Gastrocnemius medialis (tissue), 4 donors: ENCODE measurements around the gene HDAC4.

Source experiments
- POLR2A ChIP-seq, 2 donors: fragments of 450-650 bp; IDR thresholded peaks; one replicate each; pipeline ENCODE4 v1.6.1; 2017; ENCODE audit warnings: antibody characterized with exemption in 2 of 2, mild to moderate bottlenecking in 2 of 2, moderate library complexity in 2 of 2
- TF ChIP-seq, protein P1 (sequence below), 5 experiments: fragments of 450-650 bp in 3 of 5; fragments of 200-600 bp in 2 of 5; sonication (generic) in 2 of 5; IDR thresholded peaks in 4 of 5; conservative IDR thresholded peaks in 1 of 5; 1 replicate in 4 of 5; 2 replicates in 1 of 5; pipeline ENCODE4 v1.5.1; 2016 to 2019; ENCODE audit warnings: antibody characterized with exemption in 5 of 5, mild to moderate bottlenecking in 3 of 5, moderate library complexity in 3 of 5

DNA sequence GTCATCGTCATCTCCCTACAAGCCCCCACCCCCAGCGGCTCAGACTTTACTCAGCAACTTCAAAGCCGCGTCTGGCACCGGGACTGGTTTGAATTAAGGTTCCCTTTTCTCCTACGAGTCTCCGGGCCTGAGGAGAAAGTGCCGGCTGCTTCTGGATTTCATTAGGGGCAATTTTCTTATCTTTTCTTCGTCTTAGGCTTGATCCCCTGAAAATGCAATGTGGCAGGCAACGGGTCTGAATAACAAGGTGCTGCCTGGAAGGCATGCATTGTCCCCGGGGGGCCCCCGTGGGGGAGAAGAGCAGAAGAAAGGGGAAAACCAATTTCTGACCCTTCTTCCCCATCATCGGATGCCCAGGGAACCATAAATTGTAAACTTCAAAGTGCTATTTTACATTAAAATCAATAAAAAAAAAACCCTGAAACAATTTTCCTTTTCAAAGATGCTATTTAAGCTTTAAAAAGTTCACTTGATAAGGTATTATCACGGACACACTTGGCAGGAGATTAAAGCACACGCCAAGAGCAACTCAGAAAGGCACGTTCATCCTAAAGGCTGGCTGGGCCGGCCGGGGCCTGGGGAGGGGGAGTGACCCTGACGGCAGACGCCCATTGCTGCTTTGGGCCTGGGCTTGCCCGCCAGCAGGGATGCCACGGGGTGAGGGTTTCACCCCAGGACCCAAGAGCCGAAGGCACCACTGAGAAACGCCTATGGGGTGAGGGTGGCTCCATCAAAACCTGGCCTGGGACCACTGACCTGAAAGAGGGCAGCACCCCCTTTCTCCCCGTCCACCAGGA, 322.5 kb downstream of the HDAC4 start:
- TF ChIP-seq, protein P1, sequence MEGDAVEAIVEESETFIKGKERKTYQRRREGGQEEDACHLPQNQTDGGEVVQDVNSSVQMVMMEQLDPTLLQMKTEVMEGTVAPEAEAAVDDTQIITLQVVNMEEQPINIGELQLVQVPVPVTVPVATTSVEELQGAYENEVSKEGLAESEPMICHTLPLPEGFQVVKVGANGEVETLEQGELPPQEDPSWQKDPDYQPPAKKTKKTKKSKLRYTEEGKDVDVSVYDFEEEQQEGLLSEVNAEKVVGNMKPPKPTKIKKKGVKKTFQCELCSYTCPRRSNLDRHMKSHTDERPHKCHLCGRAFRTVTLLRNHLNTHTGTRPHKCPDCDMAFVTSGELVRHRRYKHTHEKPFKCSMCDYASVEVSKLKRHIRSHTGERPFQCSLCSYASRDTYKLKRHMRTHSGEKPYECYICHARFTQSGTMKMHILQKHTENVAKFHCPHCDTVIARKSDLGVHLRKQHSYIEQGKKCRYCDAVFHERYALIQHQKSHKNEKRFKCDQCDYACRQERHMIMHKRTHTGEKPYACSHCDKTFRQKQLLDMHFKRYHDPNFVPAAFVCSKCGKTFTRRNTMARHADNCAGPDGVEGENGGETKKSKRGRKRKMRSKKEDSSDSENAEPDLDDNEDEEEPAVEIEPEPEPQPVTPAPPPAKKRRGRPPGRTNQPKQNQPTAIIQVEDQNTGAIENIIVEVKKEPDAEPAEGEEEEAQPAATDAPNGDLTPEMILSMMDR (IDR thresholded peaks at IDR 0.05 in 4 of 5, conservative IDR thresholded peaks at IDR 0.05 in 1 of 5), result no peak
- TF ChIP-seq POLR2A (IDR thresholded peaks at IDR 0.05), result no peak
